Activated gamma-delta T cell (primary cell): ENCODE data around the gene DAND5.
"Not testable (repeated sequence)": the region's sequence is repeated elsewhere in the genome, so short reads cannot be mapped to it uniquely, and the experiment has no call there.

ENCODE experiments used
- DNase-seq: peaks from one replicate; lab custom pipeline; 2025; lab: John Stamatoyannopoulos, UW

DAND5 gene

DNA sequence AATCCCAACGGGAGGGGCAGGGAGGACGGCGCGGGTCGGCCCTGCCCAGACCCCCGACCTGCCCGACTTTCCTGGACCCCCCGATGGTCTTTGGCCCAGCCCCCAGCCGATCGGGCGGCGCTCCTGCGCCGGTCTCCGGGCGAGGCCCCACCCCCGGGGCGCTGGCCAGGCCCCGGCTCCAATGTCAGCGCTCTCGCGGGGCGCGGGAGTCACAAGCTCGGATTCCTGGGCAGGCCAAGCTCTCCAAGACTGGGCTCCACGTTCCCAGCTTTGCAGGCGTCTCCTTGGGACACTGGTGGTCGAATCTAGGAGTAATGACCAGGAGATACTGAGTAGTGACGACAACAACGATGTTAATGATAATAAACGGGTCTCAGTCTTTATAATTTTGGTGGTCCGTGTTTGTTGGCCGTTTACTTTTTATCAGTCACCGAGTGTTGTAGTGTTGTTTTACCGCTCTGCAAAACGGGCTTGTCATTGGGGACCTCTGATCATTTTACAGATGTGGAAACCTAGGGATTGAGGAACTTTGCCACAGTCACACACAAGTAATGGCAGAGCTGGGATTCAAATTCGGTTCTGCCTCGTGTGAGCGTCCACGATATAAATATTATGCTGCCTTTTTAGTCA is 23.2 kb upstream of the DAND5 start:
- peak; percentile 32 for DNase-seq

DNA sequence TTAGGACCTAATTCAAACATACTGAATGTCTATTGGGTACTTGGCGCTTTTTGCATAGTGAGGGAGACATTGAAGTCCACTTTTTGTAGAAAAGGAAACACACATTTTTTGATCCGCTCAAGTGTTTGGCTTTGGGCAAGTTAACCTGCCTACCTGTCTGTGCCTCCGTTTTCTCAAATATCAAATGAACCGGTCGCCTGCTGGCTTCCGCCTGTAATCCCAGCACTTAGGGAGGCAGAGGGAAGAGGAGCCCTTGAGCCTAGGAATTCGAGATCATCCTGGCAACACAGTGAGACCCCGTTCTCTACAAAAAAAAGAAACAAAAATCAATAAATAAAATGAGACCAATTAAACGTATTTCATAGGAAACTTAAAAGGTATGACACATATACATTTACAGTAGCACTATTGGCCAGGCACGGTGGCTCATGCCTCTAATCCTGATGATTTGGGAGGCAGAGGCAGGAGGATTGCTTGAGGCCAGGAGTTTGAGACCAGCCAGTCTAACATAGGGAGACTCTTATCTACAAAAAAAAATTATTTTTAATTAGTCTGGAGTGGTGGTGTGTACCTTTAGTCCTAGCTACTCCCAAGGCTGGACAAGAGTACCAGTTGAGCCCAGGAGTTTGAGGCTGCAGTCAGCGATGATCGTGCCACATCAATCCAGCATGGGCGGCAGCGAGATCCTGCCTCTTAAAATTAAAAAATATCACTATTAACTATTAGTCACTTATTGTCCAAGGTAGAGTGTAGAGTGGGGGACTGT is 22.5 kb upstream of the DAND5 start:
- no peak for DNase-seq

DNA sequence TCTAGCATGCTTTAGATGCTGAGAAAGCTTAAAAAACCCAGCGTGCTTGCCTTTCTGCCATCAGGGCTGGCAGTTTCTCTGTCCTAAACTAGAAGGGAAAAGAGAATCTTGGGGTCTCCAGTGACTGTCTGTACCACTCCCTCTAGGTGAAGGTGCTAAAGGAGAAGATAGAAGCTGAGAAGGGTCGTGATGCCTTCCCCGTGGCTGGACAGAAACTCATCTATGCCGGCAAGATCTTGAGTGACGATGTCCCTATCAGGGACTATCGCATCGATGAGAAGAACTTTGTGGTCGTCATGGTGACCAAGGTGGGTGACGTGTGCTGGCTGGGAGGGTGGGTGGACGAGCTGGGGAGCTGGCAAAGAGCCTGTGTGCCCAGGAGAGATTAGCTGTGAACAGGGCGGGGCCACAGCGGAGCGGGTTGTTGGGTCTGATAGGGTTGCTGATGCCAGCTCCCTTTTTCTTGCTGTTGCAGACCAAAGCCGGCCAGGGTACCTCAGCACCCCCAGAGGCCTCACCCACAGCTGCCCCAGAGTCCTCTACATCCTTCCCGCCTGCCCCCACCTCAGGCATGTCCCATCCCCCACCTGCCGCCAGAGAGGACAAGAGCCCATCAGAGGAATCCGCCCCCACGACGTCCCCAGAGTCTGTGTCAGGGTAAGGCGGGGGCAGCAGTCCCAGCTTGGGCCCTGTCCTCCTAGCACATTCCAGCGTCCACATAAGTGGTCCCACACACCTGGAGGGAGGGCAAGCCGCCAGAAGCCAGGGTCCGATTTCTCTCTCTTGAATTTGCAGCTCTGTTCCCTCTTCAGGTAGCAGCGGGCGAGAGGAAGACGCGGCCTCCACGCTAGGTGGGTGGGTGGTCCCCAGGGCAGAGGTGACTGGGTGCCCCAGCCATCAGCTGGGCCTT is 21.4 kb upstream of the DAND5 start:
- DNase-seq = no peak

DNA sequence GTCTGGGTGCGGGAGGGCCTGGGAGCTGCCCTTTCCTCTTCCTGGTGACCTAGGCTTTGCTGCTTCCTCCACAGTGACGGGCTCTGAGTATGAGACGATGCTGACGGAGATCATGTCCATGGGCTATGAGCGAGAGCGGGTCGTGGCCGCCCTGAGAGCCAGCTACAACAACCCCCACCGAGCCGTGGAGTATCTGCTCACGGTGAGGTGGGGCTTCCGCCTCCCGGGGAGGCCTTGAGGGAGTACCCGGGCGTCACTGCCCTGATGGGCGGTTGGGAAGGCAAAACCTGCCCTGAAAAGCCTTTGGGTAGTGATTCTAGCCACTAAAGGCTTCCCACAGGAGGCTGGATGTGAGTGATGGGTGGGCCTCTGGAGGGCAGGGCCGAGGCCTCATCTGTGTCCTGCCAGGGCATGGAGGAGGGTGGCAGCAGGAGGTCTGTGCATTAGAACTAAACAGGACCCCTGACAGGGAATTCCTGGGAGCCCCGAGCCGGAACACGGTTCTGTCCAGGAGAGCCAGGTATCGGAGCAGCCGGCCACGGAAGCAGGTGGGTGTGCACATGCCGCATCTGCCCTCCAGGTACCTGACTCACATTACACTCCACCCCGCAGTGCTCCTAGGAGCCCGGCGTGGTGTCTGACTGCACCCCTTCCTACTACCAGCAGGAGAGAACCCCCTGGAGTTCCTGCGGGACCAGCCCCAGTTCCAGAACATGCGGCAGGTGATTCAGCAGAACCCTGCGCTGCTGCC is 20.6 kb upstream of the DAND5 start:
- no peak for DNase-seq

DNA sequence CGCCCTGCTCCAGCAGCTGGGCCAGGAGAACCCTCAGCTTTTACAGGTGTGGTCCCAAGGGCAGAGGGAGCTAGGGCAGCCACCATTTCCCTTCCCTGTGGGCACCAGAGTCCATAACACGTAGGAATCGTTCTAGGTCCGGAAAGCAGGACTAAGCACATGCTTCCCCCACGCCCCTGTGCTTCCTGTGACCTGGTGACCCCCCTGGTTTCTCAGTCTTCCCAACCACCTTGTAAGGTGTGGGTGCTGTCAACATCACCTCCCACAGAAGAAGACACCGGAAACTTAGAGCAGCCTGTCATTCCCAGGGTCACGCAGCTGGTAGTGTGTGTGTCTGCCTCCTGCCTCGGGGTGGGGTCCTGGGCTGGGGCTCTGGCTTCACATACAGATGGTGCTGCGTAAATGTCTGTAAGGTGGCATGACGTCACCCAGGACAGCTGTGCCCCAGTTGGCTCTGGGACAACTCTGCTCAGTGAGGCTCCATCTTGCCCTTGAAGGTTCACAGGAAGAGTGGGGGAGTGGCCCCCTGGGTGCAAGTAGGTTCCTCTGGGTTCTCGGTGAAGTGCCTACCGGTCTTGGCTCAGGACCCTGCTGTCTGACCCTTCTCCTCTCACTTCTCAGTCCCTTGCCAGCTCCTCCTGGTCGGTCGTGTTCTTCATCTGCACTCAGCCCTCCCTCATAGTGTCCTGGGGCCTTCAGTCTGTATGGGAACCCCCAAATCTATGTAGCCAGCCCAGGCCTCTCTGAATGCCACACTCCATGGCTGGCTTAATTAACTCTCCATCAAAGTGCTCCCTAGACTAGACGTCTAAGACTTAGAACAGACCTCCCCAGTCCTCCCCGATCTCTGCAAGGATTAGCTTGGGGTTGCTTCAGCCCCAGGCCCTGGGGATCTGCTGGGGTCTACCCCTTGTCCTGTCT is 19.8 kb upstream of the DAND5 start:
- no peak for DNase-seq

GRCh38 chr19:12952050-12952449 is 17.3 kb upstream of the DAND5 start:
- not testable (repeated sequence) for DNase-seq

DNA sequence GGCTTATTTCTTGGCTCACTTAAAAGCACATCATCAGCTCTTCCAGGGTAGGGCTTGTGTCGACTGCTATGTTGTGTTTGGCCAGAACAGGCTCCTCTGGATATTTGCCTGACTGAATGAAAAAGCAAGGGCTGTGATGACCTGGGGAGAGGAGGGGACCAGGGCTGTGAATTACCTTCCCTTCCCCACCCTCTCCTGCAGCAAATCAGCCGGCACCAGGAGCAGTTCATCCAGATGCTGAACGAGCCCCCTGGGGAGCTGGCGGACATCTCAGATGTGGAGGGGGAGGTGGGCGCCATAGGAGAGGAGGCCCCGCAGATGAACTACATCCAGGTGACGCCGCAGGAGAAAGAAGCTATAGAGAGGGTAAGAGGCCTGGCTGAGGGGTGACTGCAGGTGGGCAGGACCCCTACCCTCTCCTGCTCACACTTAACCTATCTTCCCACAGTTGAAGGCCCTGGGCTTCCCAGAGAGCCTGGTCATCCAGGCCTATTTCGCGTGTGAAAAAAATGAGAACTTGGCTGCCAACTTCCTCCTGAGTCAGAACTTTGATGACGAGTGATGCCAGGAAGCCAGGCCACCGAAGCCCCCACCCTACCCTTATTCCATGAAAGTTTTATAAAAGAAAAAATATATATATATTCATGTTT is 16.8 kb upstream of the DAND5 start:
- DNase-seq = no peak

DNA sequence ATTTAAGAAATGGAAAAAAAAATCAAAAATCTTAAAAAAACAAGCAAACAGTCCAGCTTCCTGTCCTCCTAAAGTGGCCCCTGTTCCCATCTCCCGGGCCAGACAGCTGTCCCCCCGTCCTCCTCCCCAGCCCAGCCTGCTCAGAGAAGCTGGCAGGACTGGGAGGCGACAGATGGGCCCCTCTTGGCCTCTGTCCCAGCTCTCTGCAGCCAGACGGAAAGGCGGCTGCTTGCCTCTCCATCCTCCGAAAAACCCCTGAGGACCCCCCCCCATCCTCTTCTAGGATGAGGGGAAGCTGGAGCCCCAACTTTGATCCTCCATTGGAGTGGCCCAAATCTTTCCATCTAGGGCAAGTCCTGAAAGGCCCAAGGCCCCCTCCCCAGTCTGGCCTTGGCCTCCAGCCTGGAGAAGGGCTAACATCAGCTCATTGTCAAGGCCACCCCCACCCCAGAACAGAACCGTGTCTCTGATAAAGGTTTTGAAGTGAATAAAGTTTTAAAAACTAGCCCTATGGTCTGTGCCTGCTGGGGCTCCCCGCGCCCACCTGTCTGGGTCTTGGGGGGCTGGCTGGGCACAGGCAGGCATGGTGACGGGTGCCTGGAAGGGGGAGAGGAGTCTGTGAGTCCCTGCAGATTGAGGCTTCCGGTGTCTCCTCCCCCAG is 16.1 kb upstream of the DAND5 start:
- DNase-seq = no peak

- no peak for DNase-seq
Measured at GRCh38 chr19:12953799-12954611, 15.4 kb upstream of the DAND5 start.

- DNase-seq = no peak
Measured at GRCh38 chr19:12954612-12954962, 14.8 kb upstream of the DAND5 start.

GRCh38 chr19:12955575-12955974 is 13.8 kb upstream of the DAND5 start:
- not testable (repeated sequence) for DNase-seq

- no peak for DNase-seq
Measured at GRCh38 chr19:12955996-12956395, 13.4 kb upstream of the DAND5 start.

- peak; percentile 60 for DNase-seq
Measured at GRCh38 chr19:12956446-12957388, 12.7 kb upstream of the DAND5 start, which contains the start of gene GADD45GIP1. Gene GADD45GIP1, minus strand, starts transcription at chr19:12957223. Its CDS starts 11 bp downstream, at chr19:12957212.

GRCh38 chr19:12957389-12957952 is 11.9 kb upstream of the DAND5 start:
- DNase-seq = not testable (repeated sequence)

- DNase-seq = no peak
Measured at GRCh38 chr19:12959481-12959880, 9.9 kb upstream of the DAND5 start.

DNA sequence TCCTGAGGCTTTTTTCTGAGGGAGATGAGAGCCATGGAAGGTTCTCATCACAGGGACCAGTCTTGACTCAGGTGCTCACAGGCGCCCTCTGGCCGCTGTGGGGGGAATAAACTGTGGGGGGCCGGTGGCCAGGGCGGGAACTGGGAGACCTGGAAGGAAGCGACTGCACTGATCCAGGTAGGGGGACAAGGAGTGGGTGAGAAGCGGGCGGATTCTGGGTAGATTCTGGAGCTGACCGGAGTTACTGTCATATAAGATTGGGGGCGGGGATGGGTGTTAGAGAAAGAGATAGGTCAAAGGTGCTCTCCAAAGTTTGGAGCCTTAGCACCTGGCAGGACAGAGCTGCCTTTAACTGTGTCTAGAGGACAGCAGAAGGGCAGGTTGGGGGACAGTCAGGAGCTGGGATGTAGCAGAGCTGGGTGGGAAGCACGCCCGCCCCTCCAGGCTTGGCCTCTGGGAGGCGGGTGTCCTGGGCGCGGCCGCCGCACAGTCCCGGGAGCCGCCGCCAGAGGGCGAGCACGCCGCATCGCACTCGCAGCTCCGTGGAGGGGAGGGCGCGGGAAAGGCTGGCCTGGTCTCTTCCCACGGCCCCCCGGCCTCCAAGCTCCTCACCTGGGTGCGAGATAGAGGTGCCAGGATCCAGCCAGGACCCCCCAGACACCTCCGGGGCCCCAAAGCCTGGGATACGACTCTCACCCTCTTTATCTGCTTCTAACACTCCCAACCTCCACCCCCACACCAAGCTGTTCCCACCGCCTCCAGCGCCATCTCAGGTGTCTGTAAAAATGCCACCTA is 4.2 kb upstream of the DAND5 start:
- DNase-seq = peak; percentile 51

DNA sequence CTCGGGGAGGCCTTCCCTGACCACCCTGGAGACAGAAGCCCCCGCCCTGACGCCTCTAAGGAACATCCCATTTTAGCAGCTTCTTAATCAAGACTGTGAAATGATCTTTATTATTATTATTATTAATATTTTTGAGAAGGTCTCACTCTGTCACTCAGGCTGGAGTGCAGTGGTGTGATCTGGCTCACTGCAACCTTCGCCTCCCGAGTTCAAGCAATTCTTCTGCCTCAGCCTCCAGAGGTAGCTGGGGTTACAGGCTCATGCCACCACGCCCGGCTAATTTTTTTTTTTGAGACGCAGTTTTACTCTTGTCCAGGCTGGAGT is 3.6 kb upstream of the DAND5 start:
- DNase-seq = no peak
